Loucy (cell line): Measurements from ENCODE around the gene RBMS3.

ENCODE experiments used
- H2AFZ ChIP-seq: fragments of 200-600 bp; sonication (generic); 2 replicates; pipeline ENCODE4 v1.6.0; 2016; ENCODE audit warnings: antibody characterized with exemption, mild to moderate bottlenecking, low read length, moderate library complexity
- H3F3A ChIP-seq: fragments of 200-600 bp; 2 replicates; pipeline ENCODE4 v1.6.0; 2016; ENCODE audit warnings: antibody characterized with exemption, low read depth, mild to moderate bottlenecking
- H3K27me3 ChIP-seq: fragments of 200-600 bp; sonication (generic); 2 replicates; pipeline ENCODE4 v1.6.1; 2014; ENCODE audit warnings: low read length, mild to moderate bottlenecking; ENCODE audit not compliant: insufficient read depth, poor library complexity, severe bottlenecking
- H3K36me3 ChIP-seq: fragments of 200-600 bp; sonication (generic); 2 replicates; pipeline ENCODE4 v1.6.1; 2016; ENCODE audit warnings: low read length; ENCODE audit not compliant: insufficient read depth
- H3K4me1 ChIP-seq: fragments of 200-600 bp; sonication (generic); 2 replicates; pipeline ENCODE4 v1.5.1; 2014; ENCODE audit warnings: low read length, mild to moderate bottlenecking; ENCODE audit not compliant: insufficient read depth, poor library complexity, severe bottlenecking
- H3K4me2 ChIP-seq: fragments of 200-600 bp; sonication (generic); 2 replicates; pipeline ENCODE4 v1.6.0; 2014; ENCODE audit warnings: antibody characterized with exemption, low read length, low read depth, mild to moderate bottlenecking; ENCODE audit not compliant: poor library complexity, severe bottlenecking
- H3K4me3 ChIP-seq: fragments of 200-600 bp; sonication (generic); 2 replicates; pipeline ENCODE4 v1.5.1; 2014; ENCODE audit warnings: low read length, mild to moderate bottlenecking, mixed read lengths; ENCODE audit not compliant: poor library complexity, severe bottlenecking
- H3K79me2 ChIP-seq: fragments of 200-600 bp; sonication (generic); 2 replicates; pipeline ENCODE4 v1.6.1; 2014; ENCODE audit warnings: low read length; ENCODE audit not compliant: insufficient read depth
- H3K9ac ChIP-seq: fragments of 200-600 bp; sonication (generic); 2 replicates; pipeline ENCODE4 v1.6.0; 2014; ENCODE audit warnings: mild to moderate bottlenecking, low read depth, low read length, moderate library complexity; ENCODE audit not compliant: poor library complexity, severe bottlenecking
- H3K9me2 ChIP-seq: fragments of 200-600 bp; sonication (generic); replicated peaks from 2 replicates; pipeline ENCODE4 v1.6.1; 2016; ENCODE audit warnings: low read depth, low read length, mixed read lengths
- H3K9me3 ChIP-seq: fragments of 200-600 bp; sonication (generic); 2 replicates; pipeline ENCODE4 v1.6.1; 2014; ENCODE audit warnings: mild to moderate bottlenecking, antibody characterized with exemption, low read length, low read depth; ENCODE audit not compliant: insufficient read depth
- H4K20me1 ChIP-seq: fragments of 200-600 bp; sonication (generic); 2 replicates; pipeline ENCODE4 v1.6.0; 2014; ENCODE audit warnings: antibody characterized with exemption, low read length, mild to moderate bottlenecking; ENCODE audit not compliant: insufficient read depth, poor library complexity, severe bottlenecking
- CTCF ChIP-seq: fragments of 200-600 bp; sonication (generic); conservative IDR thresholded peaks from 2 replicates; pipeline ENCODE4 v1.5.1; 2014; ENCODE audit warnings: mild to moderate bottlenecking, antibody characterized with exemption, low read length
- EZH2phosphoT487 ChIP-seq: fragments of 200-600 bp; IDR thresholded peaks from 2 replicates; pipeline ENCODE4 v1.6.1; 2018; ENCODE audit warnings: antibody characterized with exemption, mild to moderate bottlenecking, moderate library complexity, borderline replicate concordance

The RBMS3 gene

GRCh38 chr3:29416514-29416913 lies 135.6 kb downstream of the RBMS3 start:
- H4K20me1 ChIP-seq, result no peaks in the 10 kb centered on the region
- no peak for TF ChIP-seq EZH2phosphoT487
- no peak for TF ChIP-seq CTCF
- H3K79me2 ChIP-seq, result no peaks in the 10 kb centered on the region
- H3K36me3 ChIP-seq, result no peaks in the 10 kb centered on the region
- H3K9ac ChIP-seq, result no peak overlapping the region
- H3K9me2 ChIP-seq, result no peaks in the 10 kb centered on the region
- no peaks in the 10 kb centered on the region for H3K4me1 ChIP-seq
- H3K4me3 ChIP-seq, result no peak overlapping the region
- no peaks in the 10 kb centered on the region for H3F3A ChIP-seq
- H3K27me3 ChIP-seq, result no peaks in the 10 kb centered on the region
- H3K4me2 ChIP-seq, result no peak overlapping the region
- H2AFZ ChIP-seq, result no peak overlapping the region
- no peaks in the 10 kb centered on the region for H3K9me3 ChIP-seq

GRCh38 chr3:29420106-29420505 lies 139.2 kb downstream of the RBMS3 start:
- Histone ChIP-seq H3K9me3 (no peaks in the 10 kb centered on the region), H4K20me1 (no peaks in the 10 kb centered on the region), H3K4me2 (no peak overlapping the region), H3K9ac (no peak overlapping the region), H3K27me3 (no peaks in the 10 kb centered on the region), H3K4me1 (no peaks in the 10 kb centered on the region), H3K4me3 (no peak overlapping the region), H3K36me3 (no peaks in the 10 kb centered on the region), H3K79me2 (no peaks in the 10 kb centered on the region), H3K9me2 (no peaks in the 10 kb centered on the region), H2AFZ (no peak overlapping the region), H3F3A (no peaks in the 10 kb centered on the region)
- TF ChIP-seq EZH2phosphoT487 (no peak), CTCF (no peak)

- Histone ChIP-seq H3K9ac (no peak overlapping the region), H3K79me2 (no peaks in the 10 kb centered on the region), H3K9me2 (no peaks in the 10 kb centered on the region), H3K27me3 (no peaks in the 10 kb centered on the region), H2AFZ (no peak overlapping the region), H4K20me1 (no peaks in the 10 kb centered on the region), H3K36me3 (no peaks in the 10 kb centered on the region), H3F3A (no peaks in the 10 kb centered on the region), H3K4me1 (no peaks in the 10 kb centered on the region), H3K4me2 (no peak overlapping the region), H3K4me3 (no peak overlapping the region), H3K9me3 (no peaks in the 10 kb centered on the region)
- TF ChIP-seq EZH2phosphoT487, result no peak
- no peak for TF ChIP-seq CTCF
Observed at GRCh38 chr3:29426302-29427226, 145.7 kb downstream of the RBMS3 start.
